GM21717 (cell line): ENCODE data around the gene RS1.

Source experiments
- ATAC-seq: cut with Tn5 transposase; IDR thresholded peaks from one replicate; pipeline ENCODE4 v1.9.1; 2021; ENCODE audit warnings: mild to moderate bottlenecking, moderate library complexity; ENCODE audit not compliant: unreplicated experiment

Gene RS1

DNA sequence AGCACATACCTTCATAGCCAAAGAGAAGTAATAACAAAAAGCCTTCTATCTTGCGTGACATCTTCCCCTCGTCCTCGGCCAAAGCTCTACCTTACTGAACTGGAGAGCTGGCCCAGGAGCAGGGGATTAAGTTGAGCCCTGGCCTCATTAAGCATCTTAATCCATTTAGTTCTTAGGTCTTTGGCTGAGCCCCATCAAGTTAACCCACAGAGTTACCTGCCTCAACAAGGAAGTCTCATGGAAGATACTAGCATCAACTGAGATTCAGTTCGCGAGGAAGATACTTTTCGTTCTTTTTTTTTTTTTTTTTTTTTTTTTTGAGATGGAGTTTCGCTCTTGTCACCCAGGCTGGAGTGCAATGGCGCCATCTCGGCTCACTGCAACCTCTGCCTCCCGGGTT, at the start of gene RS1:
Gene RS1 (minus strand): TSS at position 101 of the 400 bp plus-strand sequence. CDS start 40 bp downstream, at position 61.
- ATAC-seq, result no peak

DNA sequence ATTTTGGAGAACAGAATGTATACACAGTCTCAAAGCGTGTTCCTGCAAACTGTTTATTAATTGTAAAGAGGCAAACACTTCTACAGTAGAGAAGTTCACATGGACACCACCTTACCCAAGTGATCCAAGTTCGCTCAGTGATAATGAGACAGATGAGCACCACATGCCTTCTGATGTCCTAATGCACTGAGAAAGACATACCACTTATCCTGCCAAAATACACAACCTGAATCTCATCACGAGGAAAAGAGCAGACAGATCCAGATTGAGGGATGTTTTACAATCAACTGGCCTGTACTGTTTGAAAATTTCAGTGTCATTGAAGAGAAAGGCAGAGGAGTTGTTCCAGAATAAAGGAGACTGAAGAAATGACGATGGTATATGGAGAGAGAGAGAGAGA, 47.9 kb upstream of the RS1 start:
- ATAC-seq, result no peak

DNA sequence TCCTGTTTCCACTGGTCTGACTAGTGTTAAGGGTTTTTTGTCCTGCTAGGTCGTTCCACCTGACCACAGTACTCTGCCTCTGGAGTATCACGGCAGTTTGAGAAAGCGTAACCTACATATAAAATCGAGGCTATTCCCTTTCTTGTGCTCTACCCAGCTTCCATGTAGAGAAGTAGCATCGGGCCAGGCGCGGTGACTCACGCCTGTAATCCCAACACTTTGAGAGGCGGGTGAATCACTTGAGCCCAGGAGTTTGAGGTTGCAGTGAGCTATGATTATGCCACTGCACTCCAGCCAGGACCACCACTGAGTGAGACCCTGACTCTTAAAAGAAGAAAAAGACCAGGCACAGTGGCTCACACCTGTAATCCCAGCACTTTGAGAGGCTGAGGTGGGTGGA, 43.0 kb upstream of the RS1 start:
- ATAC-seq, result no peak

DNA sequence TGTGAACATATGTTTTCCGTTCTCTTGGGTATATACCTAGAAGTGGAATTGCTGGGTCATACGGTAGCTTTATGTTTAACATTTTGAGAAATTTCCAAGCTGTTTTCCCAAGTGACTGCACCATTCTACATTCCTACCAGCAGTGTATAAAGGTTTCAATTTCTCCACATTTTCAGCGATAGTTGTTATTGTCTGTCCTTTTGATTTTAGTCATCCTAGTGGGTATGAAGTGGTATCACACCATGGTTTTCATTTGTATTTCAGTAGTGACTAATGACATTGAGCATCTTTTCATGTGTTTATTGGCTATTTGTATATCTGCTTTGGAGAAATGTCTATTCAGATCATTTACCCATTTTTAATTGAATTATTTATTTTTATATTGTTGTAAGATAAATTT, 37.9 kb upstream of the RS1 start:
- no peak for ATAC-seq

DNA sequence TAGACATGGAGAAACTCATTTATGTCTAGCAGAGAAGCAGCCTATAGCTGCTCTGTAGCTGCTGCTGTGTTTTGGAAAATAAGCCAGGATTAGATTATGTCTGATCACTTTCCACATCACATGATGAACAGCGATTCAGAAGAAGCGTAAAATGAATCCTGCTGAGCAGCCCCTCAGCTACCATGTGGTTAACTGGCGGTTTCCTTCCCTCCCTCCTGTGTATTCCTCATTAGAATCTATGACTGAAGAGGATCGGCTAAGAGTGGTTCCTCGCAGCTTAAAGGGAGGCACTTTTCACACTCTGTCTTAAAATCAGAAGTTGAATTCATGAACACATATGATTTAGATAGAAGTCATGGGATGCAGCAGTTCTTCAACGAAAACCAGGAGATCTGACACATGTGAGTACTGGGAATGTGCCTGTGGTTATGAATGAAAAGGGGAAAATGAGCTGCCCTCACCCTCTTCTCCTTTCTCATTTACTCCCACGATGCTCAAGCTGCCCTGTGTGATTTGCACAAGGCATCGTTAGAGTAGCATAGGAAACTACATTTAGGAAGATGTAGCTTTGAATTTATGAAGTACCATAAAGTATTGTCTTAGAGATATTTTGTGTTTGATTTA, 35.6 kb upstream of the RS1 start, which contains the start of gene PPEF1:
Gene PPEF1 (plus strand): TSS at position 220 of the 624 bp plus-strand sequence. CDS start 136 bp downstream, at position 356.
- no peak for ATAC-seq

DNA sequence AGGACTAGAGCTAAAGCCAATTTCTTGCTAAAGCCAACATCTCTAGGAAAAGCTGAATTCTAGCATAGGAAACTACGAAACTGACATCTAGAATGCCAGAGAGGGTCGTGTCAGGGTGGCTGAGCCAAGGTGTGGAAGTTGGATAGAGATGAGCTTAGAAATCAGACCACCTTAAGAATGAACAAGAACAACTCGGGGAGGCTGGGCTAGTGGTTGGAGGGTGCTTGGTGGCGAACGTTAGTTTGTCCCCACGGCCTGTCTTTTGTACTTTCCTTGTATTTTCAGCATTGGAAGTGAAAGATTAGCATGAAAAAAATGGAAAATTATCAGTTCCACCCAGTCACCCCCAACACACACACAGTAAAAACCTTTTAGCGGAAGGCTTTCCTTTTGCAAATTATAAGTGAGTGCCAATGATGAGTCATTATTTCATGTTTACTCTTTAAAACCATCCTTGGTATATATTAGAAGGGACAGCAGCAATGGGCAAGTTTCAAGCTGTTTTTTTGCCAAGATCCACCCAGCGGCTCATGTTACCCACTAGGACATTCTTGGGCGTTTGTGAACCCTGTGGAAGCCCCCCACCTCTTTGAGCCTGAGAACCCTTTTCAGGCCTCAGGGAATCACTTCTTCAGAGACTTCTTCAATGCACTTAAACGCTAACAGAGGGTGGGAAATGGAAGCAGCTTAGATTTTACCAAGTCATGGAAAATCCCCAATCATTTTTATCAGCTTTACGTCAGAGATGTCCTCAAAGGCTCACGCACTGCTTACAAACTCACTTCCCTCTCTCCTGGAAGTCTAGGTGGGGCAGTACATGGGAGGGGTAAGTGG, 30.7 kb upstream of the RS1 start:
- no peak for ATAC-seq

DNA sequence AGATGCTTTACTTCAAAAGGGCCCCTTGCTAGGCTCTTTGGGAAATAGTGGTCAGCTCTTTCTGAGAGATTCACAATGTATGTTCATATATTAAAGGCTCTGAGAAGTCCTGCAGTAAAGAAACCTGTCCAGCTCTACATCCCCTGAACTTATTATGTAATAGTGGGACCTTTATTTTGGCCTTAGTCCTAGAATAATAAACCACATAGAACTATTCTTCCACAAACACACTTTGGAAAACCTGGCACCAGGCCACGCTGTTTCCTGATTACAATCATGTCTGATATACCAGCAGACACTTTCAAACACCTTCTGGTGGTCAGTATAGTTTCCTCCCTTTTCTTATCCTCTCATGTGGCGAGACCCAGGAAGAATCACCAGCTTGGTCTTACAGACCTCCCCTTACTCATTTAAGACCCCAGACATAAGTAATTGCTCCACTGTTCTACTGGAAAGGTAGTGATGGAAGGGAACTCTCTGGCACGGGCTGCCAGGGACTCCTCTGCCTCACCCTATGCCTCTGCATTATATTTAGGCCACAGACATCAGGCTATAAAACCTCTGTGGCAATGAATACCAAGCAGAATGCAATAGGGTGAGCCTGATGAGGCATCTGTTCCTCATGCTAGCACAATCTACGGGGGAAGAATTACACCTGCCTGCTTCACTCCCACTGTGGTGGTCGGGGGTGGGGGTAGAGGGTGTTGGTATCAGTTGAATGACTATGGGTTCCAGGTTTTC, 29.9 kb upstream of the RS1 start:
- no peak for ATAC-seq

DNA sequence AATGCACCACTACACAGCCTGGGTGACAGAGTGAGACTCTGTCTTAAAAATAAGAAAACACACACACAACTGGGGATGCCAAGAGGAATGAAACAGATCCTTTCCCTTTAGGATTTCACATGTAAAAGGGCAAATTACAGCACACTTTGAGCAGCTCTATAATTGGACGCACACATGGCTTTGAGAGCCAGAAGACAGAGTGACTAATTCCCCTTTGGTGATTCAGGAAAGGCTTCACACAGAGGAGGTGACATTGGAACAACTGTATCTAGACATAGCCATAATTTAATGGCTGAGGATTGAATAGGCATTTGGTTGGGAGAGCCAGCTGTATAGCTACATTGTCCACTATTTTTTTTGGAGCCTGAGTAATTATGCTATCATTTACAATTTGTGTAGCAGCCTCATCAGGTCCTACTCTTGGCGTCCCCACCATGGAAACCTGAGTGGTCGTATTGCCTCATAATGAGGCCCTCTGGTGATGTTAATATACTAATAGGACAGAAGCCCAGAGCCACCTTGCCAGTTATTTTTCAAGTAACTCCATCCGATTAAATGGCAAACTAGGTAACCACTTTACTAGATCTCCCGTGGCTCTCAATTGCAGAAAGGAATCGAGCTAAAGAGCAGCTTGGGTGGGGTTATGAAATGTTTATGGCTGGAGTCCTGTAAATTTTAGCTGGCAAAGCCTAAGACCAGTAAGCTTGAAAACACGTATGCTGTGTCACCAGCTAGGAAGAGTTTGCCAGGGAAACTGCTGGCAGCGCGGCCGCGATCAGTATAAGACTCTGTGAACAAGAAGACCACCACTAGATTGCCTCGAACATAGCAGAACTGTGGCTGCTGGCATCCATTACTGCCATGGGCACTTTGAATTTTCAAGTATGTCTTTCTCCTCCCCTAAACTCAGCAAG, 27.1 kb upstream of the RS1 start:
- ATAC-seq, result no peak

DNA sequence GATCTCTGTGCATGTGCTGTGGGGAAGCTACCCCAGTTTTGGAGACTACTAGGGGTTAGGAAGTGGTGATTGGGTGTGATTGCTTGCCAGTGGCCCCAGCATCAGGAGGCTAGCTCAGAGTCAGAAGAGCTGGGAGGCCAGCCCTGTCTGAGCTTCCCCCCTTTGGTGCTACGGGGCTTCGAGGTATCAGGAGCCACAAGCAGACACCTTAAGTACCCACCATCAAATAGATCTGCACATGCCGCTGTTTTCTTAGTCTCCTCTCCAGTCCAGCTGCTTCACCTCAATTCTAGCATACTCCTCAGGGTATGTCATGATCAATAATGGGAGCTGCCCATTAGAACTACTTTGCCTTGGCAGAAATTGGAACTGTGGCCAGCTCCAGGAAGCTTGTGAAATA, 24.7 kb upstream of the RS1 start:
- ATAC-seq, result no peak

DNA sequence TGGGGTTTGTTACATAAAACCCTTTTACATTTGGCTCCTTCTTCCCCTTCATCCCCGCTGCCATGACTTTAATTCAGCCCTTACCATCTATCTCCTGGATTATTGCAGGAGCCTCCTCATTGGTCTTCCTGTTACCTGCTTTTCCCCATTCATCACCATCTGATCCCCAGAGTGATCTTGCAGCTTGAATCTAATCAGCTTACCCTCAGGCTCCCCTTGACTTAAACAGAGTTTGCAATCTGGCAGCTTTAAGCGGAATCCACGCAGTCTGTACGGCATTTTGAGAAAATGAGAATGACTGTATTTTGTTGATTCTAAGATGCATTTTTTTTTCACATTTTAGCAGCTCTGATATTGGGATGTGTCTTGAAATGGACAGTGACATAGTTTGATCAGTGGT, 20.6 kb upstream of the RS1 start:
- ATAC-seq, result no peak

DNA sequence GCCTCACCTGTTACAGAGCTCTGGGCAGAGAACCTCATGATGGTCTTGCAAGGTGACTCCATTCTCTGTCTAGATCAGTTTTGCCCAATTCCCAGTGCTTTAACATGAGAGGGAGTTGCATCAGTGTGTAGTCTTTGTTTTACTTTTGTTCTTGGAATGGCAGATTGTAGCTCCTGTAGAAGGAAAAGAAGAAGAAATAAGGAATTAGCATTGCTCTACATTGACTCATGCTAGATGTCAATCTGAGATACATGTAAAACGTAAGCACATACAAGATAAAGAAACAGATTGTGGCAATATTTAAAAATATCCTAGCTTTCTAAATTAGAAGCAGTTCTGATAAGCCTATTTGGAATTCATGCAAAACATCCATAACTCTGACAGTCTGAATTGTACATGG, 19.5 kb upstream of the RS1 start:
- no peak for ATAC-seq

DNA sequence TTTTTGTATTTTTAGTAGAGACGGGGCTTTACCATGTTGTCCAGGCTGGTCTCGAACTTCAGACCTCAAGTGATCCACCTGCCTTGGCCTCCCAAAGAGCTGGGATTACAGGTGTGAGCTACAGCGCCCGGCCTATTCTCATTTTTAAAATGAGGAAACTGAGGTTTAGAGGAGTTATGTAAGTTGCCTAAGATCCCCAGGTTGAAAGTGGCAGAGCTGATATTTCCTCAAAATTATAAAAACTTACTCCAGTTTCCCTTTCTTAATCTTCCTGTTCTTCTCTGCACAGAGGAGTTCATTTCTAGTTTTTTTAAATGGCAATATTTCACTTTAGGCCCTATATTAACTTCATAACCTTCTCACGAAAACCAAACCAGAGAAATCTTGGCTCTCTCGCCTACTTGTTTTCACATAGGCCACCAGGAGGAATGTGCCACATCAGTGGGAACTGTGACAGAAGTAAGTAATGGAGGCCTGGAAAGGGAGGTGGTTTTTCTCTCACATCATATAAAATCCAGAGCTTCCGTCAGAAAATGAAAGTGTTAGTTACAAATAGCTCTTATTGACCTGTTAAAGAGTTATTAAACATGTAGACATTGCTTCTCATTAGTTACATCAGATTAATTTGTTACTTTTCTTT, 16.1 kb upstream of the RS1 start:
- no peak for ATAC-seq

DNA sequence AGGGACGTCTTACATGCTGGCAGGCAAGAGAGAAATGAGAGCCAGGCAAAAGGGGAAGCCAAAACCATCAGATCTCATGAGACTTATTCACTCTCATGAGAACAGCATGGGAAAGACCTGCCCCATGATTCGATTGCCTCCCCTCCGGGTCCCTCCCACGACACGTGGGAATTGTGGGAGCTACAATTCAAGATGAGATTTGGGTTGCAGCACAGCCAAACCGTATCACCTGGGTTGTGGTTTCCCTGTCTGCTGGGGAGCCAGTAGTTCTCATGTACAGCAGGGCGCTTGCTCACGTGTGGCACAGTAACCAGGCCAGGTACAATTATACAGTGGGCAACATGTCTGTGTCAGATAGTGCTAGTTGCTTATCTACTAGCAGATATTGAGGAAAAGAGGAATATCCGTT, 11.1 kb upstream of the RS1 start:
- ATAC-seq, result no peak

DNA sequence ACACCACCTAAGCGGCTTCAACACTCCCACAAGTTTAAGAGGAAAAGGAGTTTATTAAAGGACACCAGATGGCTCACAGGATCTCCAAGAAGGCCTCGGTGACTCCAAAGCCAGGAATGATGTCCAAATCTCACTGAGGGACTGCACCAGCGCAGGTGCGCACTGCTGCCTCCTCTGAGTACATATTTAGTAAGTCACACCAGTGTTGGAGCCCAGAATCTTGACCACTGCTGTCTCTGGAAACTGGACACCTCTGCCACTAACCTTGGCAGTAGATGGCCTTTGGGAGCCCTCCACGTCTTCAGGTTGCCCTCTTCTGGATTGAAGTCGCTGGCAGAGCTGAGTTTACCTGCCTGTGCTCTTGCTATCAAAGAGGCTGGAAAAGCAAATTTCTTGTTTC, 10.1 kb upstream of the RS1 start:
- ATAC-seq, result no peak

DNA sequence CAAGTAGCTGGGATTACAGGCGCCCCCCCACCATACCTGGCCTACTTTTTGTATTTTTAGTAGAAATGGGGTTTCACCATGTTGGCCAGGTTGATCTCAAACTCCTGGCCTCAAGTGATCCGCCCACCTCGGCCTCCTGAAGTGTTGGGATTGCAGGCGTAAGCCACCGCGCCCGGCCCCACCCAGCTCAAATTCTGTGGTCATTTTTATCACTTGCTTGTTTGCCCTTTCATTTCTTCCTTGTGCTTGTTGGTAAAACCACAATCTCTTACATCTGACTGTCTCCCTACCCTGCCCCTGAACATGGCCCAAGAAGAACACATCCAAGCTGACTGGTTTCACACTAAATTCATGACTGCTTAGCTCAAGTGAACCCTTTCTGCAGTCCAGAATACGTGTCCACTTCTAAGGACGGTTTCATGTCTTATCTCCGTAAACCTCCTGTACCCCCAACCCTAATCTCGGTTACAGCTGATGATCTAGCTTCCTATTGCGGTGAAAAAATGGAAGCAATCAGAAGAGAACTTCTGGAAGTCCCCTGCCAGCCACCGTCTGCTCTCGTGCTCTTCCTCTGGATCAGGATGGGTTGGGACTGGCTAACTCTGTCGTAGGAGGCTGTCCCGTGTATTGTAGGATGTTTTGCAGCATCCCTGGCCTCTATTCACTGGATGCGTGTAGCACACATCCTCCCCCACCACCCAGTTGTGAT, 5.4 kb upstream of the RS1 start:
- ATAC-seq, result no peak

DNA sequence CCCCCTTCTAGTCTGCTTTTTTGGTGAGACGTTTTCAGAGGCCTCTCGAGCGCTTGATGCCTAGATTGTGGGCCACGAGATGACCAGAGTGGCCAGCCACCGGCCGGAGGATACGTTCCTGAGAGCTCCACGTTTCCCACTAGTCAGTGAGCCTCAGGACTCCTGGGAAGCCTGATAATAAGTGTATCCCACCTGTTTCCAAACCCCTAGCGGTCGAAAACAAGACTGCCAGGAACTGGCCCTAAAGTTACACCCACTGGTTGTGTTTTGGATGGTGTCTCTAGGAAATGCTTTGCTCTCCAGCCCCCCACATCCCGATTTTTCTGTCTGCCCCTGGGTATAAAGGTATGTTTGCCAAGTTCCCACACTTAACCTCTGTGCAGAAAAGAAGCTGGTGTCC, 4.6 kb upstream of the RS1 start:
- no peak for ATAC-seq

DNA sequence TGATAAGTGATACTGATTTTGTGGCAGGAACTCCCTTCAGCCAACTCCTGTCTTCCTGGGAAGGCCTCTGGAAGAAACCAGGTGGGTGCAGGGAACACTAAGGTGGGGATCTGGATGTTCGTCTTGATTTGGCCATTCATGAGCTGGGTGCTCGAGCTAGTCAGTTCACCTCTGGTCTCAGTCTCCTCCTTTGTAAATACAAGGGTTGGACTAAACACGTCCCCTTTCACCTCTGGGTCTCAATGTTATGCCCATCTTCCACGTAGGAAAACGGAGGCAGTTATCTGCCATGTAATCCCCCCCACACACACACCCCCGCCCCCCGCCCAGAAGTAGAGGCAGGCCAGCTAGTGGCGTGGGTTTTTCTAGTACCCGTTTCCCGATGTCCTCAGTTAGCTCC, 4.1 kb upstream of the RS1 start:
- no peak for ATAC-seq

DNA sequence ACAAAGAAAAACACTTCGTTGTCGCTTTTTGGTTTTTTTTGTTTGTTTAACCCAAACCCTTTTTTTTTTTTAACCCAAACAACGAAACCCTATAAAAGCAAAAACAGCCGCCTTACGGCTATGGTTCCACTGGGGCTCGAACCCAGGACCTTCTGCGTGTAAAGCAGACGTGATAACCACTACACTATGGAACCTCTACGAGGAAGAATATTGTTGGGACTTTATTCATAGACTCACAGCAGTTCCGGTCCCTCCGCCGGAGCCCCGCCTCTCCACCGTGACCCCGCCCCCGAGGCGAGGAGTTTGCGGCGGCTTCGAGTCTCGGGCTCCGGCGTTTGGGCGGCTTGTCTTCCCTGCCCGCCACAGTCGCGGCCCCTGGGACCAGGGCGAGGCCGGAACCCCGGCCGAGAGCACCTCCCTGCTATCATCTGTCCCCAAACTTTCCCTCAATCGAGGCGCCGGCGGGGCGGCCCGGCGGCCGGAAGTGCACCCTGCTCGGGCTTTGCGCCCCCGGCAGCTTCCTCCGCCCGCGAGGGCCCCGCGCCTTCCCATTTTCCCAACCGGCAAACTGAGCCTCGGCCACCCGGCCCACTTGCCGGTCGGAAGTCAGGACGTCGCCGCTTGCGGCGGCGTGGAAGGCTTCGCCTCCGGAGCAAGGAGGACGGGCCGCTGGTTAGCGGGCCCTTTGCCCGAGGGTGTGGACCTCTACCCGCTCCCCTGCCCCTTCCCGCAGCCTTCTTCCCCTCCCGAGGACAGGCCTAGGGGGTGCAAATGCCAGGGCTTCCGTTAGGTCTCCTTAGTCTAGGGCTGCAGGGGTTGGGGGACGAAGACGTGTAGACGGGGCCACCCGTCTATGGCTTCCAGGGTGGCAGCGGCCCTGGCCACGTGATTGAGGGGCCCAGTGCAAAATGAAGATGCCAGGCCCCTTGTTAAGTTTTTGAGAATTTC, 3.2 kb upstream of the RS1 start:
- ATAC-seq, result peak; percentile 88

DNA sequence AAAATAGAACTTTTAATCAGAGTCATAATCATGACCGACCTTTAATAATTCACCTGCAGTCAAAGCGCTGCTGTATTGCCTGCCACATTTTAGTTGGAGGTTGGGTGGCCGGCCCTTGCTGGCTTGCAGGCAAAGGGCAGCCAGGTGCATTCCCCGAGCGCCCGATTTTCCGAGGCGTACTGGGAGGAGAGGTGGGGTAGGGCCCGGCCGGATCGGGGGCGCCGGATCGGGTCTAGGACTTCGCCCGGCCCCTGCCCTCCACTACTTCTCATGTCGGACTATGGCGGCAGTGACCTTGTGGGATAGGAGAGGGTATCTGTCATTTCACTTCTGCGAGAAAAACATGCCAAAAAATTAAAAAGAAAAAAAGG, 2.5 kb upstream of the RS1 start:
- peak; percentile 30 for ATAC-seq
